GM21576 (cell line): ENCODE results near the gene RARS1.

Source experiments
- ATAC-seq: cut with Tn5 transposase; IDR thresholded peaks from one replicate; pipeline ENCODE4 v1.9.1; 2021; ENCODE audit warnings: mild to moderate bottlenecking, moderate library complexity; ENCODE audit not compliant: unreplicated experiment

Gene RARS1

DNA sequence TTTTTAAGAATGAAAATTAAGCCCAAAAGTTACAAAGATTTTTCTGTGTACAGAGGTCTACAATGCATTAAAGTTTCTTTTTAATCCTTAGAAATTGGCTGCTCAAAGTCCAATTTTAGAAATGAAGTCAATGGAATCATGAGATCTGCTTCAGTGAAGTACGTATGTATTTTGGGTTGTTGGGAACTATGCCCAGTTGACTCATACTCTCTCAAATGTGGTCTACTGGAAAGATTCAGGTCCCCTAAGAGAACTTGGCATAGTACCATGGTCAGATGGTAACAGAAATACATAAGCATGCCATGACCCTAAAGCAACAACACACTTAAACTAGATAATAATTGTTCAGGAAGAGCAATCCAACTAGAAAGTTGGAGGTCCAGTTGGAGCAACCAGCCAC is 65.9 kb downstream of the RARS1 start:
- no peak for ATAC-seq

DNA sequence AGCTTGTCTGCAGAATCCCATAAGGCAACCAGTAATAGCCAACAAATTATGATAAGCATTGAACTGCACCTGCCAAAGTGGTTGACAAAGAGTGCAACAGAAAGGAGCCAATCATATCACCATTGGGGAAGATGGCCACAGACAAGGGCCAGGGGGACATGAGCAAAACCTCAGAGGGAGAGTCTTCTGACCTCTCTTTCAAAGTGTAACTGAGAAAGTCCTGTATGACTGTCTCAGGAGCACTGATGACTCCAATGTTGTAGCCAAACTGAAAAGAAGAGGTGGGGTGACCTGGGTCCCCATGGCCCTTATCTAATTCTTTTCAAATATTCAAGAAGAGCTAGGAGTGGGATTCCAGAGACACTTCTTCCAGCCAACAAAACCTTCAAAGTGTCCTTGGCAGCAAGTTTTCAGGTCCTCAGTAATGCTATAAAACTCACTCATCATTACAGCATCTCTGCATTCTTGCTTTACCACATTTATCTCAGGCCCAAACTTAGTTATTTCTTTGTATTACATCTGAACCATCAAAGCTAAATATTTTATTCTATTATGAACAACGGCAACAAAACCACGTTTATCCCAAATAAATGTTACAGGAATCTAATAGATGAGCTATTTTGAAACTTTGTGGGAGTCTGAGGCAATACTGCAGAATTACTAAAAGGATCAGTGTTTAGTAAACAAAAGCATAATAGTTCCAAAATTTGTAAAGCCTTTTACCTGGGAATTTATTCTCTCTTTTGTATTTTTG is 67.3 kb downstream of the RARS1 start:
- no peak for ATAC-seq

DNA sequence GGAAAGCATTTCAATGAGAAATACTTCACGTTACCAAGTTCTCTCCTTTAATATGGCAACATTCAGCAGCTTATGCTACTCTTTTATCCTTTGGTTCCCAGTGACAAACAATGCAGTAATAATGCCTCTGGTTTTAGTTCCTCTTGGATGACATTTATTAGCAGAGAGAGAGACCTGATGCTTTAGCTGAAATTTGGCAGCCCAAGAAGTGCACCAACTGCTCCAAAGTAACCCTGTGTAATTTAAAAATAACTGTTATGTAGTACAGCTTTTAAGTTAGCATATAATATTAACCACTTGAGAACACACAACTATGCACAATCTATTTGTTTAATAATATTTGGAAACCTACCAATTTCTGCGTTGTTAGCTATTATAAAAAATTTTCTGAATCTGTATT is 71.1 kb downstream of the RARS1 start:
- no peak for ATAC-seq

DNA sequence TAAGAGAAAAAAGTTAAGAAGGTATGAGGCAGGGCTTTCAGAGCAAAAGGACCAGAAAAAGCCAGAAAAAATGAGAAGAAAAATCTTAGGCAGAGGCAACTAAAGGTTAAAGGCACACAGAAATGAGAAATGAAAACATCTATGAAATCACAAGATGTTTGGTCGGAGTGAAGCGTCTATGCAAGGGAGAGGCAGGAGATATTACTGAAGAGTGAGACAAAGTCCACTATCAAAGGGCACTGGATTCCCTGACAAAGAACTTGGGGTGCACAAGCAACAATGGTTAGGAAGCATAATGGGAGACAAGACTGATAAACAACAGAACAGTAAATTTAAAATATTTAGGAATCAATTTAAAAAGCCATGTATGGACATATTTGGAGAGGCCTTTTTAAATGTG is 76.0 kb downstream of the RARS1 start:
- no peak for ATAC-seq

DNA sequence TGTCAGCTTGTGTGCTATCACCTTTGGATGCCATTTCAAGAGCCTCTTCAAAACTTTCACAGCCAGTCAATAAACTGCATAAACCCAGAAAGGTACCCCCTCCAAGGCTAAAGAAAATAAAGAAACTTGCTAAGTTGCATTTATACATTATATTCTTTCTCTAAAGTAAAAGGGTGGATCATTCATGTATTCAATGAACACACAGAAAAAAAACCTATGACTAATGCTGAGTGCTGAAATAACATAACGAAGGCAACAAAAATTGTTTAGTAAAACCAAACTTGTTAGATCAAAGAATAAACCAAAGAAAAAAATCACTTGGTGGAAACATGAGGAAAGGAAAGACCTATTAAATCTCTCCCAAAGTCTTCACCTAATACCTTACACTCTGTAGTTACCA is 77.7 kb downstream of the RARS1 start:
- ATAC-seq: no peak

DNA sequence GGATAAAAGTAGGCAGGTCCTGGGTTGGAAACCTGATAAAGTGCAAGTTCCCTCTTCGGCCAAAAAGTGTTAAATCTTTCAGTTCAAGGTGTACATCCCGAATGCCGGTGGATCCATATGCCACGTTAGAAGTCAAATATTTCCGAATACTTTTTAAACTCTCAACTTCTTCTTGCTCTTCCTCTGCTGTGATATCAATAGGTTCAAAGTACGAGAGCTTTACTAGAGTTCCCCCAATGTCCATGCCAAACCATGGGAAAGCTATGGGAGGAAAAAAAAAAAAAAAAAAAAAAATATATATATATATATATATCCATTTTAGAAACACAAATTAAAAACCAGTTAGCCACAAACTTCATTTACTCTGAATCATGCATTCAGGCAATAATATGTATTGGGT is 82.5 kb downstream of the RARS1 start:
- no peak for ATAC-seq
